Smooth muscle cell (in vitro differentiated cells): ENCODE data around the gene THG1L. TPM values are rescaled to one million over a fixed set of nuclear protein-coding genes. Genes with fewer than 3 reads are reported as not detected.

ENCODE experiments used
- DNase-seq: peaks from one replicate; lab custom pipeline; 2025; ENCODE audit not compliant: unreplicated experiment; lab: John Stamatoyannopoulos, UW
- H2AFZ ChIP-seq: fragments of 200-600 bp; sonication (generic); 2 replicates; pipeline ENCODE4 v1.6.0; 2016; ENCODE audit warnings: antibody characterized with exemption, low read depth, mild to moderate bottlenecking
- H3F3A ChIP-seq: fragments of 200-600 bp; sonication (generic); 2 replicates; pipeline ENCODE4 v1.6.0; 2017; ENCODE audit warnings: antibody characterized with exemption, low read depth
- H3K27ac ChIP-seq: fragments of 200-600 bp; sonication (generic); 2 replicates; pipeline ENCODE4 v1.5.1; 2016; ENCODE audit warnings: low read depth, mild to moderate bottlenecking
- H3K27me3 ChIP-seq: fragments of 200-600 bp; sonication (generic); 2 replicates; pipeline ENCODE4 v1.6.1; 2016; ENCODE audit warnings: low read depth, mild to moderate bottlenecking
- H3K36me3 ChIP-seq: fragments of 200-600 bp; sonication (generic); 2 replicates; pipeline ENCODE4 v1.5.1; 2016; ENCODE audit warnings: low read depth
- H3K4me1 ChIP-seq: fragments of 200-600 bp; sonication (generic); 2 replicates; pipeline ENCODE4 v1.5.1; 2016; ENCODE audit warnings: low read depth
- H3K4me2 ChIP-seq: fragments of 200-600 bp; sonication (generic); 2 replicates; pipeline ENCODE4 v1.6.0; 2016; ENCODE audit warnings: mild to moderate bottlenecking
- H3K4me3 ChIP-seq: fragments of 200-600 bp; sonication (generic); 2 replicates; pipeline ENCODE4 v1.5.1; 2016; ENCODE audit warnings: mild to moderate bottlenecking
- H3K79me2 ChIP-seq: fragments of 200-600 bp; sonication (generic); 2 replicates; pipeline ENCODE4 v1.6.0; 2016; ENCODE audit warnings: low read depth, mild to moderate bottlenecking
- H3K9ac ChIP-seq: fragments of 200-600 bp; sonication (generic); 2 replicates; pipeline ENCODE4 v1.6.0; 2016; ENCODE audit warnings: low read depth
- H3K9me3 ChIP-seq: fragments of 200-600 bp; sonication (generic); replicated peaks from 2 replicates; pipeline ENCODE4 v1.5.1; 2016; ENCODE audit warnings: low read depth
- H4K20me1 ChIP-seq: fragments of 200-600 bp; sonication (generic); 2 replicates; pipeline ENCODE4 v1.6.0; 2016; ENCODE audit warnings: low read depth
- WGBS: methylation state at CpG from one replicate; pipeline ENCODE4 v1.1.7; 2016; ENCODE audit warnings: low lambda C conversion rate; 5-methylcytosine and 5-hydroxymethylcytosine counted together
- polyA plus RNA-seq: library from polyadenylated mRNA; unstranded; fragments of >200 nt; fragmentation: Nextera tagmentation; extraction: Ambion mirVana; gene quantifications from 2 replicates; pipeline ENCODE4 v1.2.1, GENCODE V29; 2016
- total RNA-seq: library from RNA; depleted of rRNA; stranded (reverse); fragments of >200 nt; gene quantifications from 2 replicates; pipeline ENCODE4 v1.2.3, GENCODE V29; 2014
- TF ChIP-seq, protein P1 (sequence below): fragments of 200-600 bp; sonication (generic); IDR thresholded peaks from 2 replicates; pipeline ENCODE4 v1.5.1; 2017; ENCODE audit warnings: borderline replicate concordance, mild to moderate bottlenecking, antibody characterized with exemption; ENCODE audit not compliant: insufficient read depth, poor library complexity, severe bottlenecking

The THG1L gene
- total and polyA plus RNA-seq, 2 experiments from 2014 or later: 4.4 to 6.5 TPM

DNA sequence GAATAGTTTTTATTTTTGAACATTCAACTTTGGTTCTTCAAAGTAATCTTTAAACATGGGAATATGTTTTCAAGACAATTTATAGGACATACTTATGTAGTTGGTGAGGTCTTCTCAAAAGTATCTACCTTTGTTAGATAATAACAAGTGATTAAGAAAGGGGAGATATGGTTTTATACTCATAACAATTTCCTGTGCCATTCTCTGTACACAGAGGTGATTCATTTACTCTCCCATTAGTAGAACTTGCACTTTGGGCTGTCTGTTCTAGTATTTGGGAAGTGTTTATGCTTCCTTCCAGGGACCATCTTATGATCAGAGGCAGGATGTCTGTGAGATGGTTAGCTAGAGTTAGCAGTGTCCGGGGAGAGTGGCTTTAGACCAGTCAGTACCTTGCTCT, 27.5 kb downstream of the THG1L start:
- Histone ChIP-seq H2AFZ (no peak overlapping the region), H3K4me3 (no peak overlapping the region), H3K4me2 (no peak overlapping the region), H3K36me3 (peaks cover 3% of the 10 kb centered on the region), H3K9ac (no peak overlapping the region), H3K9me3 (no peaks in the 10 kb centered on the region), H3K4me1 (peaks cover 5% of the 10 kb centered on the region), H3K27ac (no peak overlapping the region), H4K20me1 (no peaks in the 10 kb centered on the region), H3F3A (no peaks in the 10 kb centered on the region), H3K27me3 (no peaks in the 10 kb centered on the region), H3K79me2 (no peaks in the 10 kb centered on the region)
- WGBS: 95% methylated on average over 1 of the region's 1 CpG
- DNase-seq: no peak
- TF ChIP-seq, protein P1, sequence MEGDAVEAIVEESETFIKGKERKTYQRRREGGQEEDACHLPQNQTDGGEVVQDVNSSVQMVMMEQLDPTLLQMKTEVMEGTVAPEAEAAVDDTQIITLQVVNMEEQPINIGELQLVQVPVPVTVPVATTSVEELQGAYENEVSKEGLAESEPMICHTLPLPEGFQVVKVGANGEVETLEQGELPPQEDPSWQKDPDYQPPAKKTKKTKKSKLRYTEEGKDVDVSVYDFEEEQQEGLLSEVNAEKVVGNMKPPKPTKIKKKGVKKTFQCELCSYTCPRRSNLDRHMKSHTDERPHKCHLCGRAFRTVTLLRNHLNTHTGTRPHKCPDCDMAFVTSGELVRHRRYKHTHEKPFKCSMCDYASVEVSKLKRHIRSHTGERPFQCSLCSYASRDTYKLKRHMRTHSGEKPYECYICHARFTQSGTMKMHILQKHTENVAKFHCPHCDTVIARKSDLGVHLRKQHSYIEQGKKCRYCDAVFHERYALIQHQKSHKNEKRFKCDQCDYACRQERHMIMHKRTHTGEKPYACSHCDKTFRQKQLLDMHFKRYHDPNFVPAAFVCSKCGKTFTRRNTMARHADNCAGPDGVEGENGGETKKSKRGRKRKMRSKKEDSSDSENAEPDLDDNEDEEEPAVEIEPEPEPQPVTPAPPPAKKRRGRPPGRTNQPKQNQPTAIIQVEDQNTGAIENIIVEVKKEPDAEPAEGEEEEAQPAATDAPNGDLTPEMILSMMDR: no peak

DNA sequence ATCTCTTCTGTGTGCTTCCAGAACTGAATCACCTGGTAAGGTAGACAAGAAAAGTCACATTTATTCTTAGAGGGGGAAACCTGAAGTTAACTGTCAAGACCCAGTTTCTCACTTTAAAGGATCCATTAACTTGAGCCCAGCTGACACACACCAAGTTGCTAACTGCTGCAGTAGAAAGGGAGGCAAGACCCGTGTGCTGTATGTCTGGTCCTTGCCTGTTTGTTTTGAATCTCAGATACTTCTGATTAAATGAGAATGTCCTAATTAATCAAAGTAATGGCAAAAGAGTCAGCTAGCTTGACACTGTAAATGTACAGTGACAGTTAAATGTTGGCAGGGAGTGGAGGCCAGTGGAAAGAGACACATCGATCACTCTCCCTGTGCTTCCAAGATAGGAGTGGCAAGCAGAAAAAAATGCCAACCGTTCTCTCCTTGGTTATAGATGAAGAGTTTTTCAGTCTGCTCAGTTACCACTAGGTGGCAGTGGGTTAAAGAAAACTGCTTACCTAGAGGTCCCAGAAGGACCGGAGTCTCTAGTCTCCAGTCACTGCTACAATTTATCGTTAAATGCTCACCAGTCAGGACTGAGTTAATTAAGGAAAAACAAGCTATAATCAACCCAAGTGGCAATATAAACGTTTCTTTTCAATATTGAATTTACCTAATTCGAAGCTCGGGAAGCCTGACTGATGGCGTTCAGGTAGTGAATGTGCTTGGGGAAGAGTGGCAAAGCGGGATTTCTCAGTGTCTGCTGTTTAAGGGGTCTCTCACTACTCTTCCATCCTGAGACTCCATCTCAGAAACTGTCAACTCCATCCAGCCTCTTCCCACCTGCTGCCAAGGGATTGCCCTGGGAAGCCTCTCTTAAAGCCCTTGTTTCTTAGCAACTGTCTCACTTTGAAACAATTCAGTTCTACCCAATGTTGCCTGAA, 30.7 kb downstream of the THG1L start:
- Histone ChIP-seq H3K9me3 (no peaks in the 10 kb centered on the region), H3K9ac (no peak overlapping the region), H3K4me2 (no peak overlapping the region), H3K27ac (no peak overlapping the region), H4K20me1 (no peaks in the 10 kb centered on the region), H3K27me3 (no peaks in the 10 kb centered on the region), H2AFZ (no peak overlapping the region), H3K36me3 (no peaks in the 10 kb centered on the region), H3K4me3 (no peak overlapping the region), H3K79me2 (no peaks in the 10 kb centered on the region), H3K4me1 (peaks cover 5% of the 10 kb centered on the region), H3F3A (no peaks in the 10 kb centered on the region)
- no peak for DNase-seq
- TF ChIP-seq, protein P1: peak; percentile 72
- 47% methylated on average over 10 of the region's 10 CpGs for WGBS

DNA sequence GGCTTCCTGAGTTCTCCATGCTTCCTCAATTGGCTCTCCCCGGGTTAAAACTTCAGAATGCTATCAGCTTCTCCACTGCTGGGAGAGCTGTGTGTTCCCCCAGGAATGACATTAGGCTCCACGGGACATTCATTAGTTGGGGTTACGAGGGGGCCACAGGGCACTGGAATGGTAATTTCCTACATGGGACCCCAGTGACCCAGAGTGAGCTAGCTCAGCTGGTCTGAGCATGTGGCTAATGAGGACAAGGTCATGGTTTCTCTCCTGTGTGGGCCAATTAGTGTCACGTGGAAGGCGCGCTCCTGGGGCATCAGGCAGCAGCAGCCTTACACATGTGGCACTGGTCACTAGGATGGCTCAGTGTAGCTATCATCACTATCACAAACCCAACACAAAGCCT, 33.3 kb downstream of the THG1L start:
- Histone ChIP-seq H3K9ac (no peak overlapping the region), H3K27ac (no peak overlapping the region), H3K4me1 (peaks cover 5% of the 10 kb centered on the region), H3F3A (no peaks in the 10 kb centered on the region), H3K4me3 (no peak overlapping the region), H3K27me3 (no peaks in the 10 kb centered on the region), H3K36me3 (no peaks in the 10 kb centered on the region), H2AFZ (no peak overlapping the region), H3K4me2 (no peak overlapping the region), H3K79me2 (no peaks in the 10 kb centered on the region), H4K20me1 (no peaks in the 10 kb centered on the region), H3K9me3 (no peaks in the 10 kb centered on the region)
- WGBS: 95% methylated on average over 6 of the region's 6 CpGs
- TF ChIP-seq, protein P1: no peak
- no peak for DNase-seq
